Choroid plexus epithelial cell (primary cell): ENCODE results near the gene YY1.
A peak's percentile ranks its signal among the peaks of the same experiment; 100 is the strongest.

Experiments used
- DNase-seq: peaks from one replicate; pipeline ENCODE4 v3.0.0-alpha.2; 2010; ENCODE audit warnings: low read depth
- H3K4me3 ChIP-seq: 2 replicates; pipeline ENCODE4 v1.5.1; 2011; ENCODE audit warnings: low read depth, mild to moderate bottlenecking, control low read depth, low read length, moderate library complexity
- TF ChIP-seq, protein P1 (sequence below): conservative IDR thresholded peaks from 2 replicates; pipeline ENCODE4 v1.5.1; 2011; ENCODE audit warnings: low read depth, mild to moderate bottlenecking, control low read depth, inconsistent platforms, low read length, moderate library complexity

YY1 gene

GRCh38 chr14:100290607-100291304, 51.8 kb downstream of the YY1 start:
- TF ChIP-seq, protein P1, sequence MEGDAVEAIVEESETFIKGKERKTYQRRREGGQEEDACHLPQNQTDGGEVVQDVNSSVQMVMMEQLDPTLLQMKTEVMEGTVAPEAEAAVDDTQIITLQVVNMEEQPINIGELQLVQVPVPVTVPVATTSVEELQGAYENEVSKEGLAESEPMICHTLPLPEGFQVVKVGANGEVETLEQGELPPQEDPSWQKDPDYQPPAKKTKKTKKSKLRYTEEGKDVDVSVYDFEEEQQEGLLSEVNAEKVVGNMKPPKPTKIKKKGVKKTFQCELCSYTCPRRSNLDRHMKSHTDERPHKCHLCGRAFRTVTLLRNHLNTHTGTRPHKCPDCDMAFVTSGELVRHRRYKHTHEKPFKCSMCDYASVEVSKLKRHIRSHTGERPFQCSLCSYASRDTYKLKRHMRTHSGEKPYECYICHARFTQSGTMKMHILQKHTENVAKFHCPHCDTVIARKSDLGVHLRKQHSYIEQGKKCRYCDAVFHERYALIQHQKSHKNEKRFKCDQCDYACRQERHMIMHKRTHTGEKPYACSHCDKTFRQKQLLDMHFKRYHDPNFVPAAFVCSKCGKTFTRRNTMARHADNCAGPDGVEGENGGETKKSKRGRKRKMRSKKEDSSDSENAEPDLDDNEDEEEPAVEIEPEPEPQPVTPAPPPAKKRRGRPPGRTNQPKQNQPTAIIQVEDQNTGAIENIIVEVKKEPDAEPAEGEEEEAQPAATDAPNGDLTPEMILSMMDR, result no peak
- H3K4me3 ChIP-seq, result no peak overlapping the region
- DNase-seq, result no peak

DNA sequence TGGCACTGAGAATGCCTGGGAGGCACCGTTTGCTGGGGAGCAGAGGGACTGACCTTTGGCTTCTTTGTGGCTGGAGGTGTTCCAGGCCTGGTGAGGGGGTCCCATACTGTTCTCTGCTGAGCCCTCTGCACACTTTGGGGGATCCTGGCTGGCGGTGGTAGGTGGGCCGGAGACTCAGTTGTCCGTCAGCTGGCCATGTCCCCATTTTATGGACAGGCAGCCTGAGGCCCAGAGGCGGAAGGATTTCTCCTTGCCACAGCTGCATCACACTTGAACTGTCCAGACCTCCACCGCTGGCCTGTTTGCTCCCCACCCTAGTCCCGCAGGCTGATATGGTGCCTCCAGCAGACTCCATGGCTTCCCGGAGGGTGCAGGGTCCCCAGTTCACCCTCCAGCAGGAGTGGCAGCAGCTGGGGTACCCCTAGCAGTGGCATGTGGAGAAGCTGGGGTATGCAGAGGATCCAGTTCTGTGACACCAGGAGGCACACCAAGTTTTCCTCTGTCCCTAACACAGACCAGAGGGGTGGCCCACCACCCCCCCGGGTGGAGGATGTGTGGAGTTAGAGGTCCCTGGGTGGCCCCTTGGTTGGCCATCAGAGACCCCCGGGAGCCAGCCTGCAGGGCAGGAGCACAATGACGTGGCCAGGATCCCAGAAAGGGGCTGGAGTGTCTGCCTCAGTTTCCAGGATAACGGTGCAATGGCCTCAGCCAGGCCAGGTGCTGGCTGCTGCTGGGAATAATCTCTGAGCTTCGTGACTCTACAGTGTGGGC, 52.5 kb downstream of the YY1 start:
- no peak for DNase-seq
- H3K4me3 ChIP-seq, result no peak overlapping the region
- TF ChIP-seq, protein P1, result no peak

GRCh38 chr14:100292301-100292775, 53.4 kb downstream of the YY1 start:
- TF ChIP-seq, protein P1, result no peak
- no peak overlapping the region for H3K4me3 ChIP-seq
- DNase-seq, result no peak

- TF ChIP-seq, protein P1, result no peak
- no peak overlapping the region for H3K4me3 ChIP-seq
- DNase-seq, result no peak
Measured at GRCh38 chr14:100292776-100293461, 54.0 kb downstream of the YY1 start.

- no peak overlapping the region for H3K4me3 ChIP-seq
- TF ChIP-seq, protein P1, result no peak
- no peak for DNase-seq
Measured at GRCh38 chr14:100293497-100294212, 54.7 kb downstream of the YY1 start.

DNA sequence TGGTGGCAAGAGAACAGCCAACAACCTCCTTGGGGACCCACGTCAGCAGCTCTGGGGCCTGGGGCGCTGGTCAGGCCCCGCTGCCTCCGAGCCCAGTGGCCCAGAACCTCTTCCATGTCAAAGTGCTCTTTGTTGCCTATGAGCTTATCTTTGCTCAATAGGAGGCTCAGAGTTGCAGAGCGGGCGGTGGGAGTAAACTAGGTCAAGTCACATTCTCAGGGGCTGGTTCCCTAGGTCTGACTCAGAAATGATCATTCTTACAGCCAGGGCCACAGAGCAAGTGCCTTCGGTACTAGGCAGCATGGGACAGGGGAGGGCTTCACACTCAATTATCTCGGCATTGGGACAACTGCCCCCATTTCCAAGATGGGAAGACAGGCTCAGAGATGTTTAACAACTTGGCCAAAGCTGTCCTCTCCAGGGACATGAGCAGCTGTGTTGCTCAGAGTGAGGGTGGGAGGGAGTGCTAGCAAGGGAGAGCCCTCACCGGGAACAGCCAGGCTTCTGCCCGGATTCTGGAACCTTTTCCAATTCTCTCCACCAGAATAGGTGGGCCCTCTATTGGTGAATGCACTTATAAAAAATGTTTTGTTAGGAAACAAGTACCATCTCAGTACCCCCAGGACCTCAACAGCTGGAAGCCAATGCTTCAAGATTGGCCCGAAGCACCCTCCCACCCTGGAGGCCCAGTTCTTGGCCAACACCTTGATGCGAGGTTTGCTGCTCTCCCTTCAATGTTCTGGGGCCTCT, 55.4 kb downstream of the YY1 start:
- DNase-seq, result no peak
- no peak overlapping the region for H3K4me3 ChIP-seq
- TF ChIP-seq, protein P1, result peak; percentile 1
